Loucy (cell line): ENCODE measurements around the gene ARHGEF35.

Source experiments
- H2AFZ ChIP-seq: fragments of 200-600 bp; sonication (generic); 2 replicates; pipeline ENCODE4 v1.6.0; 2016; ENCODE audit warnings: antibody characterized with exemption, mild to moderate bottlenecking, low read length, moderate library complexity
- H3F3A ChIP-seq: fragments of 200-600 bp; 2 replicates; pipeline ENCODE4 v1.6.0; 2016; ENCODE audit warnings: antibody characterized with exemption, low read depth, mild to moderate bottlenecking
- H3K27me3 ChIP-seq: fragments of 200-600 bp; sonication (generic); 2 replicates; pipeline ENCODE4 v1.6.1; 2014; ENCODE audit warnings: low read length, mild to moderate bottlenecking; ENCODE audit not compliant: insufficient read depth, poor library complexity, severe bottlenecking
- H3K36me3 ChIP-seq: fragments of 200-600 bp; sonication (generic); 2 replicates; pipeline ENCODE4 v1.6.1; 2016; ENCODE audit warnings: low read length; ENCODE audit not compliant: insufficient read depth
- H3K4me1 ChIP-seq: fragments of 200-600 bp; sonication (generic); 2 replicates; pipeline ENCODE4 v1.5.1; 2014; ENCODE audit warnings: low read length, mild to moderate bottlenecking; ENCODE audit not compliant: insufficient read depth, poor library complexity, severe bottlenecking
- H3K4me2 ChIP-seq: fragments of 200-600 bp; sonication (generic); 2 replicates; pipeline ENCODE4 v1.6.0; 2014; ENCODE audit warnings: antibody characterized with exemption, low read length, low read depth, mild to moderate bottlenecking; ENCODE audit not compliant: poor library complexity, severe bottlenecking
- H3K4me3 ChIP-seq: fragments of 200-600 bp; sonication (generic); 2 replicates; pipeline ENCODE4 v1.5.1; 2014; ENCODE audit warnings: low read length, mild to moderate bottlenecking, mixed read lengths; ENCODE audit not compliant: poor library complexity, severe bottlenecking
- H3K79me2 ChIP-seq: fragments of 200-600 bp; sonication (generic); 2 replicates; pipeline ENCODE4 v1.6.1; 2014; ENCODE audit warnings: low read length; ENCODE audit not compliant: insufficient read depth
- H3K9ac ChIP-seq: fragments of 200-600 bp; sonication (generic); 2 replicates; pipeline ENCODE4 v1.6.0; 2014; ENCODE audit warnings: mild to moderate bottlenecking, low read depth, low read length, moderate library complexity; ENCODE audit not compliant: poor library complexity, severe bottlenecking
- H3K9me2 ChIP-seq: fragments of 200-600 bp; sonication (generic); replicated peaks from 2 replicates; pipeline ENCODE4 v1.6.1; 2016; ENCODE audit warnings: low read depth, low read length, mixed read lengths
- H3K9me3 ChIP-seq: fragments of 200-600 bp; sonication (generic); 2 replicates; pipeline ENCODE4 v1.6.1; 2014; ENCODE audit warnings: mild to moderate bottlenecking, antibody characterized with exemption, low read length, low read depth; ENCODE audit not compliant: insufficient read depth
- H4K20me1 ChIP-seq: fragments of 200-600 bp; sonication (generic); 2 replicates; pipeline ENCODE4 v1.6.0; 2014; ENCODE audit warnings: antibody characterized with exemption, low read length, mild to moderate bottlenecking; ENCODE audit not compliant: insufficient read depth, poor library complexity, severe bottlenecking
- EZH2phosphoT487 ChIP-seq: fragments of 200-600 bp; IDR thresholded peaks from 2 replicates; pipeline ENCODE4 v1.6.1; 2018; ENCODE audit warnings: antibody characterized with exemption, mild to moderate bottlenecking, moderate library complexity, borderline replicate concordance
- TF ChIP-seq, protein P1 (sequence below): fragments of 200-600 bp; sonication (generic); conservative IDR thresholded peaks from 2 replicates; pipeline ENCODE4 v1.5.1; 2014; ENCODE audit warnings: mild to moderate bottlenecking, antibody characterized with exemption, low read length

ARHGEF35 gene

DNA sequence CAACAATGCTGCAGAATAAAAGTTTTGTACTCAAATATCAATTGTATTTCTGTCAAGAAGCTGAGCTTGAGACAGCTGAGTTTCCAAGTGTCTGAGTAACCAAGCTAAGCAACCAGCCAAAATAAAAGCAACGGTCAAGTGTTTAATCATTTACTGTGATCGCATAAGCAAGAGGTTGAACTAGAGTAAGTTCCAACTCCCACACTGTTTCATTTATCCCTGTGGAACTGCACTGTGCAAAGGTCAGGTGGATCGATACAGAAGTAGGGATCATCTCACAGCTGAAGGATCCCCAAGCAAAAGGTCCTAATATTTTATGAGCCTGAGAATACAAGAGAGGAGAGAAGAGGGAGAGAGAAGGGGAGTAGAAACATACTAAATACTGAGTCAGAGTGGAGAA lies 51.2 kb downstream of the ARHGEF35 start:
- no peak overlapping the region for H2AFZ ChIP-seq
- no peaks in the 10 kb centered on the region for H3K4me1 ChIP-seq
- H3K36me3 ChIP-seq: no peaks in the 10 kb centered on the region
- no peak overlapping the region for H3K4me2 ChIP-seq
- H3K9ac ChIP-seq: no peak overlapping the region
- H3F3A ChIP-seq: no peaks in the 10 kb centered on the region
- no peaks in the 10 kb centered on the region for H3K27me3 ChIP-seq
- no peaks in the 10 kb centered on the region for H3K9me3 ChIP-seq
- TF ChIP-seq EZH2phosphoT487: no peak
- TF ChIP-seq, protein P1, sequence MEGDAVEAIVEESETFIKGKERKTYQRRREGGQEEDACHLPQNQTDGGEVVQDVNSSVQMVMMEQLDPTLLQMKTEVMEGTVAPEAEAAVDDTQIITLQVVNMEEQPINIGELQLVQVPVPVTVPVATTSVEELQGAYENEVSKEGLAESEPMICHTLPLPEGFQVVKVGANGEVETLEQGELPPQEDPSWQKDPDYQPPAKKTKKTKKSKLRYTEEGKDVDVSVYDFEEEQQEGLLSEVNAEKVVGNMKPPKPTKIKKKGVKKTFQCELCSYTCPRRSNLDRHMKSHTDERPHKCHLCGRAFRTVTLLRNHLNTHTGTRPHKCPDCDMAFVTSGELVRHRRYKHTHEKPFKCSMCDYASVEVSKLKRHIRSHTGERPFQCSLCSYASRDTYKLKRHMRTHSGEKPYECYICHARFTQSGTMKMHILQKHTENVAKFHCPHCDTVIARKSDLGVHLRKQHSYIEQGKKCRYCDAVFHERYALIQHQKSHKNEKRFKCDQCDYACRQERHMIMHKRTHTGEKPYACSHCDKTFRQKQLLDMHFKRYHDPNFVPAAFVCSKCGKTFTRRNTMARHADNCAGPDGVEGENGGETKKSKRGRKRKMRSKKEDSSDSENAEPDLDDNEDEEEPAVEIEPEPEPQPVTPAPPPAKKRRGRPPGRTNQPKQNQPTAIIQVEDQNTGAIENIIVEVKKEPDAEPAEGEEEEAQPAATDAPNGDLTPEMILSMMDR: no peak
- no peaks in the 10 kb centered on the region for H3K9me2 ChIP-seq
- H3K4me3 ChIP-seq: no peak overlapping the region
- no peaks in the 10 kb centered on the region for H3K79me2 ChIP-seq
- no peaks in the 10 kb centered on the region for H4K20me1 ChIP-seq

GRCh38 chr7:144142187-144142586 lies 53.4 kb downstream of the ARHGEF35 start:
- H3K9me3 ChIP-seq: no peaks in the 10 kb centered on the region
- H3K9me2 ChIP-seq: no peaks in the 10 kb centered on the region
- H3K4me3 ChIP-seq: no peak overlapping the region
- H2AFZ ChIP-seq: no peak overlapping the region
- H3K9ac ChIP-seq: no peak overlapping the region
- H3K4me2 ChIP-seq: no peak overlapping the region
- no peaks in the 10 kb centered on the region for H3K36me3 ChIP-seq
- H3K4me1 ChIP-seq: no peaks in the 10 kb centered on the region
- TF ChIP-seq, protein P1: no peak
- TF ChIP-seq EZH2phosphoT487: no peak
- H3F3A ChIP-seq: no peaks in the 10 kb centered on the region
- H3K79me2 ChIP-seq: no peaks in the 10 kb centered on the region
- H3K27me3 ChIP-seq: no peaks in the 10 kb centered on the region
- no peaks in the 10 kb centered on the region for H4K20me1 ChIP-seq

- H3K79me2 ChIP-seq: no peaks in the 10 kb centered on the region
- H3K9me3 ChIP-seq: no peaks in the 10 kb centered on the region
- no peak overlapping the region for H3K4me3 ChIP-seq
- H3F3A ChIP-seq: no peaks in the 10 kb centered on the region
- no peak overlapping the region for H3K9ac ChIP-seq
- H3K4me2 ChIP-seq: no peak overlapping the region
- no peak overlapping the region for H2AFZ ChIP-seq
- H4K20me1 ChIP-seq: no peaks in the 10 kb centered on the region
- no peaks in the 10 kb centered on the region for H3K36me3 ChIP-seq
- H3K27me3 ChIP-seq: no peaks in the 10 kb centered on the region
- no peak for TF ChIP-seq EZH2phosphoT487
- TF ChIP-seq, protein P1: no peak
- H3K9me2 ChIP-seq: no peaks in the 10 kb centered on the region
- H3K4me1 ChIP-seq: no peaks in the 10 kb centered on the region
These were observed 58.1 kb downstream of the ARHGEF35 start for GRCh38 chr7:144137501-144137900.
